Measurements from ENCODE around the gene DENR. TPM values are rescaled to one million over a fixed set of nuclear protein-coding genes. Genes with fewer than 3 reads are reported as not detected.

The DENR gene
- total RNA-seq, 1 donor from 2014 or later, result 53.3 TPM

GRCh38 chr12:122721057-122721545, 31.5 kb upstream of the DENR start:
- intact Hi-C loops (cut with micrococcal nuclease), result no loop called here
- Mint-ChIP-seq H3K27ac (no peak overlapping the region), H3K27me3 (peaks cover 6% of the 10 kb centered on the region), H3K4me1 (peaks cover 43% of the 10 kb centered on the region), H3K9me3 (no peaks in the 10 kb centered on the region), H3K4me3 (no peak overlapping the region), H3K36me3 (ENCODE audit: low read depth) (no peaks in the 10 kb centered on the region)
- no peak for DNase-seq
- no peak for TF ChIP-seq CTCF (IDR thresholded peaks at IDR 0.05)
- ChIA-PET CTCF (no interaction called here), POLR2A (interaction anchor here (0.5 kb wide), 1 partner anchor 321 kb away, joined by 3 read pairs; no protein-coding TSS in a partner anchor)
- no peak for ATAC-seq (ENCODE audit: low read depth)

DNA sequence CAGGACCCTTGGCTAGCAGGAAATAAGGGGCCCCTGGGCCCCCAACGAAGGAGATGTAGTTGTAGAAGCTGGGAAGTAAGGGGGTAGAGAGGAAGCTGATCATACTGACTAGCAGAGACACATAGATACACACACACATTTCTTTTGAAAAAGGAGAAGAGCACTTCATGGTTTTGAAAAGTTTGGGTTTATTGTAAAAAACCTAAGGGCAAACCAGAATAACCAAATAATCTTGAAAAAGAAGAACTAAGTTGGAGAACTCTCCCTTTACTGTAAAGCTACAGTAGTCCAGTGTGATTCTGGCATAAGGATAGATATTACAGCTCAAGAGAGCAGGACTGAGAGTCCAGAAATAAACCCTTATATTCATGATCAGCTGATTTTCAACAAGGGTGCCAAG, 30.2 kb upstream of the DENR start:
- H3K4me3 Mint-ChIP-seq, result no peak overlapping the region
- H3K4me1 Mint-ChIP-seq, result peaks cover 44% of the 10 kb centered on the region
- intact Hi-C loops (cut with micrococcal nuclease), result no loop called here
- POLR2A ChIA-PET, result no interaction called here
- peak overlapping the region; percentile 31 for H3K27ac Mint-ChIP-seq
- no peaks in the 10 kb centered on the region for H3K36me3 Mint-ChIP-seq (ENCODE audit: low read depth)
- H3K9me3 Mint-ChIP-seq, result no peaks in the 10 kb centered on the region
- ATAC-seq (ENCODE audit: low read depth) (no peak), DNase-seq (no peak)
- CTCF ChIA-PET, result no interaction called here
- TF ChIP-seq CTCF (IDR thresholded peaks at IDR 0.05), result no peak
- H3K27me3 Mint-ChIP-seq, result peaks cover 6% of the 10 kb centered on the region

- Mint-ChIP-seq H3K4me1 (peaks cover 44% of the 10 kb centered on the region), H3K4me3 (peak overlapping the region; percentile 59), H3K36me3 (ENCODE audit: low read depth) (no peaks in the 10 kb centered on the region), H3K9me3 (no peaks in the 10 kb centered on the region), H3K27me3 (no peaks in the 10 kb centered on the region), H3K27ac (peak overlapping the region; percentile 79)
- TF ChIP-seq CTCF (IDR thresholded peaks at IDR 0.05), result no peak
- intact Hi-C loops (cut with micrococcal nuclease), result loop anchor here (2.0 kb wide), 1 partner anchor 78 kb away; no protein-coding TSS in a partner anchor
- POLR2A ChIA-PET, result interaction anchor here (0.6 to 1.3 kb wide), 2 partner anchors 50 to 224 kb away, joined by 5 to 11 read pairs; partner anchors contain the start of genes CCDC62 and ZCCHC8
- DNase-seq (no peak), ATAC-seq (ENCODE audit: low read depth) (peak; percentile 79)
- CTCF ChIA-PET, result interaction anchor here (0.5 to 1.0 kb wide), 2 partner anchors 28 to 1628 kb away, joined by 3 read pairs; partner anchors contain the start of gene DENR
Observed at GRCh38 chr12:122724641-122725243, 27.9 kb upstream of the DENR start.

DNA sequence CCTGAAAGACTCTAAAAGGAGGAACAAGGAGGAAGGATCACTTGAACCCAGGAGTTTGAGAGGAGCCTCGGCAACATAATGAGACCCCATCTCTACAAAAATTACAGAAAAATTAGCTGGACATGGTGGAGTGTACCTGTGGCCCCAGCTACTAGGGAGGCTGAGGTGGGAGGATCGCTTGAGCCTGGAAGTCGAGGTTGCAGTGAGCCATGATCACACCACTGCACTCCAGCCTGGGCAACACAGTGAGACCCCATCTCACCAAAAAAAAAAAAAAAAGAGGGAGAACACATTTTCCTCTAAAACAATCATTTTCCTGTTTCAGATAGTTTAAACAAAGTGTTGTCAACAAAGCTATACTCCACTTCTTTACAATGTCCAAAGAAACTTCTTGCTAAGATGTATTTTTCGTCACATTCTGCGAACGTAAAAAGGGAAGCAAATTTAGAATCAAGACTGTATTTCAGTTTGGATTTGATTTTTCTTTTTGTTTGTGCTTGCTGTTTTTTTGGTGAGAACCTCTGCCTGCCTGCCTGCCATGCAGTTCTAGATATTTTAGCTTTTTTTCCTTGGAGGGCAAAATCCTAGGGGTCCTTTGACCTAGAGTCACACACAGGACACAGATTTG, 27.1 kb upstream of the DENR start:
- peak overlapping the region; percentile 79 for H3K27ac Mint-ChIP-seq
- ChIA-PET POLR2A (interaction anchor here (0.6 to 1.3 kb wide), 3 partner anchors 225 to 511 kb away, joined by 5 to 6 read pairs (median 5); partner anchors contain the start of gene ZCCHC8), CTCF (interaction anchor here (1.0 kb wide), 1 partner anchor 27 kb away, joined by 3 read pairs; the partner anchor contains the start of gene DENR)
- H3K27me3 Mint-ChIP-seq, result no peaks in the 10 kb centered on the region
- no peaks in the 10 kb centered on the region for H3K36me3 Mint-ChIP-seq (ENCODE audit: low read depth)
- TF ChIP-seq CTCF (IDR thresholded peaks at IDR 0.05), result no peak
- peaks cover 37% of the 10 kb centered on the region for H3K4me1 Mint-ChIP-seq
- DNase-seq (no peak), ATAC-seq (ENCODE audit: low read depth) (no peak)
- H3K9me3 Mint-ChIP-seq, result no peaks in the 10 kb centered on the region
- H3K4me3 Mint-ChIP-seq, result peak overlapping the region; percentile 36
- intact Hi-C loops (cut with micrococcal nuclease), result loop anchor here (2.0 kb wide), 2 partner anchors 25 to 79 kb away; no protein-coding TSS in a partner anchor

GRCh38 chr12:122726080-122726558, 26.5 kb upstream of the DENR start:
- Mint-ChIP-seq H3K27me3 (no peaks in the 10 kb centered on the region), H3K27ac (peak overlapping the region; percentile 79), H3K4me1 (peaks cover 33% of the 10 kb centered on the region), H3K36me3 (ENCODE audit: low read depth) (no peaks in the 10 kb centered on the region), H3K9me3 (no peaks in the 10 kb centered on the region), H3K4me3 (peak overlapping the region; percentile 36)
- ATAC-seq (ENCODE audit: low read depth), result peak; percentile 45
- intact Hi-C loops (cut with micrococcal nuclease), result loop anchor here (2.0 kb wide), 1 partner anchor 25 kb away; no protein-coding TSS in a partner anchor
- TF ChIP-seq CTCF (IDR thresholded peaks at IDR 0.05), result no peak
- ChIA-PET CTCF (no interaction called here), POLR2A (interaction anchor here (0.6 kb wide), 2 partner anchors 326 to 510 kb away, joined by 5 to 6 read pairs; no protein-coding TSS in a partner anchor)
- no peak for DNase-seq

Measured in activated B cell treated with CpG ODN at 0.5 μM for 24 hours (primary cell).